Panc1 (cell line): ENCODE measurements around the gene ZNF865.

Source experiments
- POLR2AphosphoS5 ChIP-seq: IDR thresholded peaks from 2 replicates; pipeline ENCODE4 v1.6.1; 2012; ENCODE audit warnings: mild to moderate bottlenecking, low read depth, low read length, moderate library complexity
- SIN3A ChIP-seq: IDR thresholded peaks from 2 replicates; pipeline ENCODE4 v1.6.1; 2012; ENCODE audit warnings: low read depth, mild to moderate bottlenecking, low read length, moderate library complexity, borderline replicate concordance; ENCODE audit not compliant: insufficient read depth
- TCF7L2 ChIP-seq: IDR thresholded peaks from 2 replicates; pipeline ENCODE4 v1.6.1; 2011; ENCODE audit warnings: mild to moderate bottlenecking, low read depth, low read length, inconsistent platforms
- TF ChIP-seq, protein P1 (sequence below): fragments of 450-650 bp; IDR thresholded peaks from 2 replicates; pipeline ENCODE4 v1.5.1; 2017; ENCODE audit warnings: mild to moderate bottlenecking
- TF ChIP-seq, protein P2 (sequence below), 2 experiments: IDR thresholded peaks; 2 replicates each; pipeline ENCODE4 v1.6.1; 2011 to 2012; ENCODE audit warnings: low read depth in 2 of 2, control low read depth in 1 of 2, low read length in 1 of 2, mild to moderate bottlenecking in 1 of 2, moderate library complexity in 1 of 2; ENCODE audit not compliant: insufficient read depth in 1 of 2

DNA sequence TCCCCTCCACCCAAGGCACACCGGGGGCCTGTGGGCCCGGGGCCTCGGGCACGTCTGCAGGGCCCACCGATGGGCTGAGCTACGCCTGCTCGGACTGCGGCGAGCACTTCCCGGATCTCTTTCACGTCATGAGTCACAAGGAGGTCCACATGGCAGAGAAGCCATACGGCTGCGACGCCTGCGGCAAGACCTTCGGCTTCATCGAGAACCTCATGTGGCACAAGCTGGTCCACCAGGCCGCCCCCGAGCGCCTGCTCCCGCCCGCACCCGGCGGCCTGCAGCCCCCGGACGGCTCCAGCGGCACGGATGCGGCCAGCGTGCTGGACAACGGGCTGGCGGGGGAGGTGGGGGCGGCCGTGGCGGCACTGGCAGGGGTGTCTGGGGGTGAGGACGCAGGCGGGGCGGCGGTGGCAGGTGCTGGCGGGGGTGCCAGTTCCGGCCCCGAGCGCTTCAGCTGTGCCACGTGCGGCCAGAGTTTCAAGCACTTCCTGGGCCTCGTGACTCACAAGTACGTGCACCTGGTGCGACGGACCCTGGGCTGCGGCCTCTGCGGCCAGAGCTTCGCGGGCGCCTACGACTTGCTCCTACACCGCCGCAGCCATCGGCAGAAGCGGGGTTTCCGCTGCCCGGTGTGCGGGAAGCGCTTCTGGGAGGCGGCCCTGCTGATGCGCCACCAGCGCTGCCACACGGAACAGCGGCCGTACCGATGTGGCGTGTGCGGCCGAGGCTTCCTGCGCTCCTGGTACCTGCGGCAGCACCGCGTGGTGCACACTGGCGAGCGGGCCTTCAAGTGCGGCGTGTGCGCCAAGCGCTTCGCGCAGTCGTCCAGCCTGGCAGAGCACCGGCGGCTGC, 10.3 kb downstream of the ZNF865 start:
- TF ChIP-seq, protein P1, sequence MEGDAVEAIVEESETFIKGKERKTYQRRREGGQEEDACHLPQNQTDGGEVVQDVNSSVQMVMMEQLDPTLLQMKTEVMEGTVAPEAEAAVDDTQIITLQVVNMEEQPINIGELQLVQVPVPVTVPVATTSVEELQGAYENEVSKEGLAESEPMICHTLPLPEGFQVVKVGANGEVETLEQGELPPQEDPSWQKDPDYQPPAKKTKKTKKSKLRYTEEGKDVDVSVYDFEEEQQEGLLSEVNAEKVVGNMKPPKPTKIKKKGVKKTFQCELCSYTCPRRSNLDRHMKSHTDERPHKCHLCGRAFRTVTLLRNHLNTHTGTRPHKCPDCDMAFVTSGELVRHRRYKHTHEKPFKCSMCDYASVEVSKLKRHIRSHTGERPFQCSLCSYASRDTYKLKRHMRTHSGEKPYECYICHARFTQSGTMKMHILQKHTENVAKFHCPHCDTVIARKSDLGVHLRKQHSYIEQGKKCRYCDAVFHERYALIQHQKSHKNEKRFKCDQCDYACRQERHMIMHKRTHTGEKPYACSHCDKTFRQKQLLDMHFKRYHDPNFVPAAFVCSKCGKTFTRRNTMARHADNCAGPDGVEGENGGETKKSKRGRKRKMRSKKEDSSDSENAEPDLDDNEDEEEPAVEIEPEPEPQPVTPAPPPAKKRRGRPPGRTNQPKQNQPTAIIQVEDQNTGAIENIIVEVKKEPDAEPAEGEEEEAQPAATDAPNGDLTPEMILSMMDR, result no peak
- TF ChIP-seq SIN3A, result no peak
- no peak for TF ChIP-seq POLR2AphosphoS5
- TF ChIP-seq TCF7L2, result no peak
- TF ChIP-seq, protein P2, sequence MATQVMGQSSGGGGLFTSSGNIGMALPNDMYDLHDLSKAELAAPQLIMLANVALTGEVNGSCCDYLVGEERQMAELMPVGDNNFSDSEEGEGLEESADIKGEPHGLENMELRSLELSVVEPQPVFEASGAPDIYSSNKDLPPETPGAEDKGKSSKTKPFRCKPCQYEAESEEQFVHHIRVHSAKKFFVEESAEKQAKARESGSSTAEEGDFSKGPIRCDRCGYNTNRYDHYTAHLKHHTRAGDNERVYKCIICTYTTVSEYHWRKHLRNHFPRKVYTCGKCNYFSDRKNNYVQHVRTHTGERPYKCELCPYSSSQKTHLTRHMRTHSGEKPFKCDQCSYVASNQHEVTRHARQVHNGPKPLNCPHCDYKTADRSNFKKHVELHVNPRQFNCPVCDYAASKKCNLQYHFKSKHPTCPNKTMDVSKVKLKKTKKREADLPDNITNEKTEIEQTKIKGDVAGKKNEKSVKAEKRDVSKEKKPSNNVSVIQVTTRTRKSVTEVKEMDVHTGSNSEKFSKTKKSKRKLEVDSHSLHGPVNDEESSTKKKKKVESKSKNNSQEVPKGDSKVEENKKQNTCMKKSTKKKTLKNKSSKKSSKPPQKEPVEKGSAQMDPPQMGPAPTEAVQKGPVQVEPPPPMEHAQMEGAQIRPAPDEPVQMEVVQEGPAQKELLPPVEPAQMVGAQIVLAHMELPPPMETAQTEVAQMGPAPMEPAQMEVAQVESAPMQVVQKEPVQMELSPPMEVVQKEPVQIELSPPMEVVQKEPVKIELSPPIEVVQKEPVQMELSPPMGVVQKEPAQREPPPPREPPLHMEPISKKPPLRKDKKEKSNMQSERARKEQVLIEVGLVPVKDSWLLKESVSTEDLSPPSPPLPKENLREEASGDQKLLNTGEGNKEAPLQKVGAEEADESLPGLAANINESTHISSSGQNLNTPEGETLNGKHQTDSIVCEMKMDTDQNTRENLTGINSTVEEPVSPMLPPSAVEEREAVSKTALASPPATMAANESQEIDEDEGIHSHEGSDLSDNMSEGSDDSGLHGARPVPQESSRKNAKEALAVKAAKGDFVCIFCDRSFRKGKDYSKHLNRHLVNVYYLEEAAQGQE (IDR thresholded peaks at IDR 0.05; ENCODE audit: insufficient read depth in 1 of 2, low read depth in 2 of 2, low read length in 1 of 2), result no peak
